GM12873 (cell line): ENCODE data around the gene IQSEC3.

Experiments used
- CTCF ChIP-seq: IDR thresholded peaks from 2 replicates; pipeline ENCODE4 v1.5.1; 2012; ENCODE audit warnings: low read depth, mild to moderate bottlenecking, moderate library complexity, low read length, control low read depth; ENCODE audit not compliant: insufficient read depth; ENCODE audit errors: missing control alignments

Gene IQSEC3

GRCh38 chr12:121647-122046, 55.1 kb downstream of the IQSEC3 start:
- TF ChIP-seq CTCF = no peak

GRCh38 chr12:125075-125474, 58.5 kb downstream of the IQSEC3 start:
- no peak for TF ChIP-seq CTCF

- no peak for TF ChIP-seq CTCF
Measured at GRCh38 chr12:125566-125965, 59.0 kb downstream of the IQSEC3 start.

GRCh38 chr12:128079-128478, 61.5 kb downstream of the IQSEC3 start:
- TF ChIP-seq CTCF = no peak

- TF ChIP-seq CTCF = no peak
Measured at GRCh38 chr12:129001-129400, 62.4 kb downstream of the IQSEC3 start.

GRCh38 chr12:130519-130918, 64.0 kb downstream of the IQSEC3 start:
- TF ChIP-seq CTCF = no peak

- TF ChIP-seq CTCF = no peak
Measured at GRCh38 chr12:131008-131407, 64.4 kb downstream of the IQSEC3 start.
